Stimulated activated CD8-positive, alpha-beta memory T cell treated with anti-CD3 and anti-CD28 coated beads, Interleukin-7, amount 100 ng/mL, for 48 hours (primary cell): Measurements from ENCODE around the gene KCNJ13.
A peak's percentile ranks its signal among the peaks of the same experiment; 100 is the strongest.

Experiments
- DNase-seq, 2 donors: peaks; one replicate each; pipeline ENCODE4 v3.0.0-alpha.2; 2020; ENCODE audit warnings: low read depth in 1 of 2; ENCODE audit errors: extremely low read depth in 1 of 2

The KCNJ13 gene

GRCh38 chr2:232776435-232776834, at the start of gene KCNJ13:
KCNJ13 (minus strand) TSS chr2:232776565; CDS start chr2:232771362, 5,203 bp downstream.
- no peak for DNase-seq

- no peak for DNase-seq
Observed at GRCh38 chr2:232817756-232818155, 41.4 kb upstream of the KCNJ13 start.

GRCh38 chr2:232816657-232817056, 40.3 kb upstream of the KCNJ13 start:
- DNase-seq, result no peak

GRCh38 chr2:232815569-232815968, 39.2 kb upstream of the KCNJ13 start:
- no peak for DNase-seq

- DNase-seq, result no peak
Observed at GRCh38 chr2:232810444-232810843, 34.1 kb upstream of the KCNJ13 start.

GRCh38 chr2:232809349-232810124, 33.2 kb upstream of the KCNJ13 start:
- no peak for DNase-seq

- no peak for DNase-seq
Observed at GRCh38 chr2:232802091-232802490, 25.7 kb upstream of the KCNJ13 start.

- no peak for DNase-seq
Observed at GRCh38 chr2:232800166-232800565, 23.8 kb upstream of the KCNJ13 start.

- DNase-seq, result no peak
Observed at GRCh38 chr2:232798187-232798586, 21.8 kb upstream of the KCNJ13 start.

- DNase-seq, result no peak
Observed at GRCh38 chr2:232795920-232796319, 19.6 kb upstream of the KCNJ13 start.

- no peak for DNase-seq
Observed at GRCh38 chr2:232794981-232795380, 18.6 kb upstream of the KCNJ13 start.

- no peak for DNase-seq
Observed at GRCh38 chr2:232793271-232793670, 16.9 kb upstream of the KCNJ13 start.

GRCh38 chr2:232791518-232791917, 15.2 kb upstream of the KCNJ13 start:
- no peak for DNase-seq

GRCh38 chr2:232789082-232789481, 12.7 kb upstream of the KCNJ13 start:
- no peak for DNase-seq

- no peak for DNase-seq
Observed at GRCh38 chr2:232787806-232788205, 11.4 kb upstream of the KCNJ13 start.

- no peak for DNase-seq
Observed at GRCh38 chr2:232783278-232783677, 6.9 kb upstream of the KCNJ13 start.

- DNase-seq, result peak in 1 of 2 donors; percentile 25
Observed at GRCh38 chr2:232781765-232782164, 5.4 kb upstream of the KCNJ13 start.

GRCh38 chr2:232779934-232780333, 3.6 kb upstream of the KCNJ13 start:
- no peak for DNase-seq

GRCh38 chr2:232779465-232779864, 3.1 kb upstream of the KCNJ13 start:
- no peak for DNase-seq

GRCh38 chr2:232777276-232777675, 911 bp upstream of the KCNJ13 start:
- no peak for DNase-seq

GRCh38 chr2:232773815-232774214, 2.5 kb downstream of the KCNJ13 start:
- DNase-seq, result no peak

- DNase-seq, result no peak
Observed at GRCh38 chr2:232772531-232772930, 3.8 kb downstream of the KCNJ13 start.

GRCh38 chr2:232771870-232772269, 4.5 kb downstream of the KCNJ13 start:
- no peak for DNase-seq
